Epithelial cell of esophagus (primary cell): ENCODE measurements around the gene USP14.

Source experiments
- DNase-seq: peaks from one replicate; pipeline ENCODE4 v3.0.0; 2010; ENCODE audit warnings: low read depth
- H3K4me3 ChIP-seq: 2 replicates; pipeline ENCODE4 v1.5.1; 2011; ENCODE audit warnings: mild to moderate bottlenecking, low read length, control low read depth
- CTCF ChIP-seq: IDR thresholded peaks from 2 replicates; pipeline ENCODE4 v1.5.1; 2011; ENCODE audit warnings: low read depth, mild to moderate bottlenecking, low read length, control low read depth, inconsistent platforms; ENCODE audit not compliant: insufficient read depth; ENCODE audit errors: missing control alignments

Gene USP14

GRCh38 chr18:156514-157230, 1.7 kb upstream of the USP14 start:
- no peak overlapping the region for H3K4me3 ChIP-seq
- no peak for TF ChIP-seq CTCF
- no peak for DNase-seq

GRCh38 chr18:159037-159652, 788 bp downstream of the USP14 start:
- H3K4me3 ChIP-seq: peak overlapping the region; percentile 85
- peak; percentile 30 for DNase-seq
- no peak for TF ChIP-seq CTCF

GRCh38 chr18:159933-160332, 1.6 kb downstream of the USP14 start:
- TF ChIP-seq CTCF: no peak
- H3K4me3 ChIP-seq: peak overlapping the region; percentile 85
- DNase-seq: no peak

- no peak overlapping the region for H3K4me3 ChIP-seq
- no peak for DNase-seq
- TF ChIP-seq CTCF: no peak
Observed at GRCh38 chr18:160831-161570, 2.6 kb downstream of the USP14 start.

GRCh38 chr18:172361-172760, 14.0 kb downstream of the USP14 start:
- TF ChIP-seq CTCF: no peak
- no peak for DNase-seq
- no peak overlapping the region for H3K4me3 ChIP-seq

GRCh38 chr18:179499-179898, 21.1 kb downstream of the USP14 start:
- no peak for DNase-seq
- H3K4me3 ChIP-seq: no peak overlapping the region
- no peak for TF ChIP-seq CTCF
